ENCODE data around the gene PPP5C.

DNA sequence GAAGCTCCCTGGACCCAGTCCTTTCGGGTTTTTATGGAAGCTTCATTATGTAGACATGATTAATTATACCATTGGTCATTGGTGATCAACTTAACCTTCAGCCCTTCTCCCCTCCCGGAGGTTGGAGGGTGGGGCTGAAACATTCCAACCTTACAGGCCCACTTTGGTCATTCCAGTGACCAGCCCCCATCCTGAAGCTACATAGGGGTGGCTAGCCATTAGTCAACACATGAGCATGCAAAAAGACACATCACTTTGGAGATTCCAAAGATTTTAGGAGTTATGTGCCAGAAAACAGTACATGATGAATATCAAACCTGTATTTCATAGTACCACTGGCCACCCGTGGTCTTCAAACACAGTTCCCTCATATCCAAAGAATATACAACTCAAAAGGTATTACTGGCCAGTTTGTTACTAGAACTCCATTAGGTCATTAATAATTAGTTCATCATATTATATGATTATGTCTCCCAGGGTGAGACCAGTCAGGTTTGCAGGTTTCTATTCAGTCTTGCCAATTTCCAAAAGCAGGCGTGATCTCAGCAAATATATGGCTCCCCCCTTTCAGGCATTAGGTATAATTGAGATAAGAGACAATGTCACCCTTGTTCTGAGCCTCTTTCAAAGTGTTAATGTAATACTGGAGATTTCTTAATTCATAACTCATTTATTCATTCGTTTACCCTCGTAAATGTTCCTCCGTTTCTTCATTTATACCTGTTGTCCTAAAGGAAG is 11.1 kb downstream of the PPP5C start:
- TF ChIP-seq, protein P1, sequence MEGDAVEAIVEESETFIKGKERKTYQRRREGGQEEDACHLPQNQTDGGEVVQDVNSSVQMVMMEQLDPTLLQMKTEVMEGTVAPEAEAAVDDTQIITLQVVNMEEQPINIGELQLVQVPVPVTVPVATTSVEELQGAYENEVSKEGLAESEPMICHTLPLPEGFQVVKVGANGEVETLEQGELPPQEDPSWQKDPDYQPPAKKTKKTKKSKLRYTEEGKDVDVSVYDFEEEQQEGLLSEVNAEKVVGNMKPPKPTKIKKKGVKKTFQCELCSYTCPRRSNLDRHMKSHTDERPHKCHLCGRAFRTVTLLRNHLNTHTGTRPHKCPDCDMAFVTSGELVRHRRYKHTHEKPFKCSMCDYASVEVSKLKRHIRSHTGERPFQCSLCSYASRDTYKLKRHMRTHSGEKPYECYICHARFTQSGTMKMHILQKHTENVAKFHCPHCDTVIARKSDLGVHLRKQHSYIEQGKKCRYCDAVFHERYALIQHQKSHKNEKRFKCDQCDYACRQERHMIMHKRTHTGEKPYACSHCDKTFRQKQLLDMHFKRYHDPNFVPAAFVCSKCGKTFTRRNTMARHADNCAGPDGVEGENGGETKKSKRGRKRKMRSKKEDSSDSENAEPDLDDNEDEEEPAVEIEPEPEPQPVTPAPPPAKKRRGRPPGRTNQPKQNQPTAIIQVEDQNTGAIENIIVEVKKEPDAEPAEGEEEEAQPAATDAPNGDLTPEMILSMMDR (IDR thresholded peaks at IDR 0.05; ENCODE audit: borderline replicate concordance, extremely low read depth, low read length, poor library complexity, severe bottlenecking): no peak
- no peak for TF ChIP-seq EZH2 (IDR thresholded peaks at IDR 0.05; ENCODE audit: borderline replicate concordance, low read depth, low read length, severe bottlenecking)
